ENCODE results near the gene KCNQ5. TPM values are rescaled to one million over a fixed set of nuclear protein-coding genes. Genes with fewer than 3 reads are reported as not detected.

KCNQ5 gene
- total RNA-seq, 1 experiment from 2014 or later = 0.07 TPM

DNA sequence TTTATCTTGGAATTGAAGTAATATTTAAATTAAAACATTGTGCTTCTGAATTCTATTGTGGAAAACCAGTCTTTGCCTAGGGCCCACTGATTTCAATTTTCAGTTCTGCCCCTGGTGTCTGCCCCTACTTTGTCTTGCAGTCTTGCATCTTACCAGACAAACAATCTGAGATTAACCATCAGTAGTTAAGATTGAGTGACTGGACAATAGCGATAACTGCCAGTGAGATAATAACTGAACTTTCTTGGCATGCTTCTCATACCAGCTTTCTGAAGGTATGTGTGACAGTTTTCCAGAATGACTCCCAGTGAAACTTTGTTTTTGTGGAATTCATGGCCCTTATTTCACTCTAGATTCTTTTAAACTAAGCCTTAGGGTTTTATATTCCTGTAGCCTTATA, 53.5 kb downstream of the KCNQ5 start:
- Mint-ChIP-seq H3K9me3 (no peaks in the 10 kb centered on the region), H3K4me3 (no peak overlapping the region), H3K27me3 (ENCODE audit: low read depth) (no peaks in the 10 kb centered on the region), H3K27ac (no peak overlapping the region), H3K36me3 (ENCODE audit: insufficient read depth in 1 of 3, low read depth in 3 of 3) (no peaks in the 10 kb centered on the region), H3K4me1 (no peaks in the 10 kb centered on the region)
- no peak for TF ChIP-seq CTCF (conservative IDR thresholded peaks at IDR 0.05)
- Histone ChIP-seq H3K9me3 (ENCODE audit: control insufficient read depth, low read depth, low read length) (no peaks in the 10 kb centered on the region), H3K23me2 (ENCODE audit: insufficient read length, low read depth, low read length, poor library complexity, severe bottlenecking) (no peaks in the 10 kb centered on the region), H3K4ac (ENCODE audit: low read depth, low read length) (no peak overlapping the region), H4K8ac (replicated peaks; ENCODE audit: insufficient read length, low read depth, low read length) (no peak overlapping the region), H2BK15ac (ENCODE audit: low read depth, low read length) (no peak overlapping the region), H2BK5ac (ENCODE audit: insufficient read length, low read length) (no peak overlapping the region), H2BK12ac (ENCODE audit: insufficient read length, low read depth, low read length) (no peak overlapping the region), H3K4me2 (ENCODE audit: insufficient read depth, insufficient read length, low read length) (no peak overlapping the region), H3K18ac (ENCODE audit: insufficient read length, low read depth, low read length) (no peak overlapping the region), H3K4me1 (ENCODE audit: insufficient read depth, low read length) (no peaks in the 10 kb centered on the region), H3K56ac (ENCODE audit: insufficient read length, low read depth, low read length) (no peak overlapping the region), H3T11ph (ENCODE audit: low read length) (no peak overlapping the region), H3K27me3 (ENCODE audit: insufficient read depth, low read length) (no peaks in the 10 kb centered on the region), H4K91ac (ENCODE audit: insufficient read length, low read depth, low read length) (no peak overlapping the region), H3K79me2 (ENCODE audit: insufficient read depth, low read length) (no peaks in the 10 kb centered on the region), H2AFZ (ENCODE audit: low read length) (no peak overlapping the region), H3K9ac (ENCODE audit: extremely low read depth, insufficient read length, low read length) (no peak overlapping the region), H3K79me1 (ENCODE audit: insufficient read depth, low read depth, low read length, poor library complexity, severe bottlenecking) (no peaks in the 10 kb centered on the region), H2AK5ac (ENCODE audit: insufficient read length, low read length) (no peak overlapping the region), H3K23ac (ENCODE audit: insufficient read length, low read depth, low read length) (no peak overlapping the region), H2BK20ac (ENCODE audit: low read depth, low read length, poor library complexity, severe bottlenecking) (no peak overlapping the region), H4K5ac (ENCODE audit: insufficient read length, low read depth, low read length) (no peak overlapping the region), H3K27ac (ENCODE audit: insufficient read length, low read depth, low read length) (no peak overlapping the region), H4K20me1 (ENCODE audit: control insufficient read depth, insufficient read depth, insufficient read length) (no peaks in the 10 kb centered on the region), H3K14ac (ENCODE audit: insufficient read depth, low read length) (no peak overlapping the region), H2BK120ac (ENCODE audit: low read depth, low read length, poor library complexity, severe bottlenecking) (no peak overlapping the region)
- WGBS (ENCODE audit: extremely low coverage, insufficient read length, low lambda C conversion rate) = no CpG with 5 or more reads among the region's 1 CpG
- no peak for DNase-seq

Measured in H9 (cell line).